DMS 273 (cell line): ENCODE measurements around the gene SLC6A7.
"Not testable (repeated sequence)": the region's sequence is repeated elsewhere in the genome, so short reads cannot be mapped to it uniquely, and the experiment has no call there.

ENCODE experiments used
- DNase-seq: peaks from one replicate; lab custom pipeline; 2025; ENCODE audit not compliant: unreplicated experiment; lab: John Stamatoyannopoulos, UW

SLC6A7 gene

DNA sequence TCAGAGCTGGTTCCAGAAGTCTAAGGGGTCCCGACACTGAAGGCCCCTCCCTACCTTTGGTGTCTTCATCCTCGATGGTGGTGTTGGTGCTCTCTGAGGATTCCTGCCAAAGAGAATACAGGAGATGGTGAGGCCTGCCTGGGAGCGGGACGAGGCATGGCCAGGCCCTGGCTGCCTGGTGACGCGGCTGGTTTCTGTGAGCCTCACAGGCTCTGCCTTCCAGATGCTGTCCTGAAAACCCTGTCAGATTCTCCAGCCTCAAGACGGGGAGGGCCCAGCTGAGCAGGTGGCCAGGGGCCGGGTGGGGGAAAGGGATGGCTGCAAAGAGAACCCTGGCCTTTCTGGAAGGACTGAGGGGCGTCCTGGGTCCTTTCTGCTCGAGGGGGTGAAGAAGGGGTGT, 48.8 kb downstream of the SLC6A7 start:
- DNase-seq, result no peak

DNA sequence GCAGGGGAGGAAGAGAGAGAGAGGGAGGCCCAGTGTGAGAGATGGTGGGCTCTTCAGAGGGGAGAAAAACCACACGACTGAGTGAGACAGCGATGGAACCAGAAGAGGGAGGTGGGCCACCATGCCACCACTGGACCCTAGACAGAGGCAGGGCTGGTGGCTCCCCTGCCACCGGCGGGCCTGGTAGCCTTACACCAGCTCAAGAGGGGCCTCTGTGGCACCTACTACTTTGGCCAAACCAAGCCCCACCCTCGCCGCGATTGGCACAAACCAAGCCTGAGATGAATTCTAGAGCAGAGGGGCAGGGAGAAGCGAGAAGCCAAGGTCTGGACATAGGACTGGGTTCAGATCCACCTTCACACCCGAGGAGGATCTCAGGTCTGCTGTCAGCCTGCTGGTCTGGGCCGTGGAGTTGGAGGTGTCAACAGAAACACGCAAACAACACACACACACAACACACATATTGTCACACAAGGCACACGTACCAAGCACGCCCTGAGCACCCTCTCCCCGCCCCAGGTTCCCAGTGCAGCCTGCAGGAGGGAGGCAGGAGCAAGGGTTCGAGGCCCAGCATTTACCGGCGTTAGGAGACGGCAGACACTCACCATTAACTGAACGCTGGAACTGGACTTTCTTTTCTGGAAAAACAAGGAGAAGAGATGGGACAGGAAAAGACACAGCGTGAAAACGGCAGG, 49.4 kb downstream of the SLC6A7 start:
- DNase-seq, result no peak

DNA sequence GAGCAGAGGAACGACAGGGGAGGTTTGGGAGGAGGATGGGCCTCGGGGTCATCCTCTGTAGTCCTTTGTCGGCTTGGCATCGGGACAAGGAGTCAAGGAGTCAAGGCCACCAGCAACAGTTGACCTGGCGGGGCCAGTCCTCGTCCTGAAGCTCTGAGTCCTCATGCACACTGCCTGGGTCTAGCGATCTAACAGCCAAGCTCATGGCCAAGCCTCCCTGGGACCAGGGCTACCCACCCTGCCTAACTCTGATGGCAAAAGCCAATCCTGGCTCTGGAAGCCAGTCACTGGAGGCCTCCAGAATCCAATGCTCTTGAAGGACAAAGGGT, 49.9 kb downstream of the SLC6A7 start:
- DNase-seq, result no peak

GRCh38 chr5:150241298-150242160, 51.7 kb downstream of the SLC6A7 start:
- DNase-seq, result no peak

- no peak for DNase-seq
These were observed 52.5 kb downstream of the SLC6A7 start for GRCh38 chr5:150242251-150242894.

- no peak for DNase-seq
These were observed 53.7 kb downstream of the SLC6A7 start for GRCh38 chr5:150243590-150243989.

- DNase-seq, result no peak
These were observed 54.3 kb downstream of the SLC6A7 start for GRCh38 chr5:150244209-150244608.

GRCh38 chr5:150245111-150245789, 55.4 kb downstream of the SLC6A7 start:
- no peak for DNase-seq

DNA sequence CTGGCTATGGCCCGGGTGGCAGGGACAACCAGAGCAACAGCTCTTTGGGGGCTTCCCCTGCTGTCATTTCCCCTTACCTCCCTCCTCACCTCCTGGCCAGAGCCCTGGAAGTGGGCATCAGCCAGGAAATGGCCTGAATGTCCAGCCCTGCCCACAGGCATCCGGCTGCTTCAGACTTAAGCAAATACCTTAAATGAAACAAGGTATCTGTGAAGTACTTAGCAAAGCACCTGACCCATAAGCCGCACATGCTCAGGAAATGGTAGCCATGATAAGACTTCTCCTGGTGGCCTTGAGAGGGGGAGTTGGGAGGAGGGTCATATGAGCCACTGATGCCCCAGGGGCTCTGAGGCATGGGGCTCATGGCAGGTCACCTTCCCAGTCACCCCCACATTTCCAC, 55.9 kb downstream of the SLC6A7 start:
- no peak for DNase-seq

DNA sequence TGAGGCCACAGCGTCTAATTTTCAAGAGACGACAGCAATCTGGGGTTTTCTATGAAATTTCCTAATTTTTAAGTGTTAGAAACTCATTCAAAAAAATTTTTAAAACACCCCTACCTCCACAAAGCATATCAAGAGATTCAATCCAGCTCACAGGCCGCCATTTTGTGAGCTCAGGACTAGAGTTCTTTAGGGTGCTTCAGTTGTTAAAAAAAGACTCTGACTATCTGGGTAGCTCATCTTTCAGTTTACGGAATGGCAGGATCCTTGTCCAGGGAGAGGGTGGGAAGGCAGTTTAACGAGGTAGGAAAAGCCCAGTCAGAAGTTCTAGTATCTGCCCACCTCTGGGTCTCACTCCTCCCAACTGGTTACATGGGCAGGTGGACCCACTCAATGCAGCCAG, 56.6 kb downstream of the SLC6A7 start:
- no peak for DNase-seq

DNA sequence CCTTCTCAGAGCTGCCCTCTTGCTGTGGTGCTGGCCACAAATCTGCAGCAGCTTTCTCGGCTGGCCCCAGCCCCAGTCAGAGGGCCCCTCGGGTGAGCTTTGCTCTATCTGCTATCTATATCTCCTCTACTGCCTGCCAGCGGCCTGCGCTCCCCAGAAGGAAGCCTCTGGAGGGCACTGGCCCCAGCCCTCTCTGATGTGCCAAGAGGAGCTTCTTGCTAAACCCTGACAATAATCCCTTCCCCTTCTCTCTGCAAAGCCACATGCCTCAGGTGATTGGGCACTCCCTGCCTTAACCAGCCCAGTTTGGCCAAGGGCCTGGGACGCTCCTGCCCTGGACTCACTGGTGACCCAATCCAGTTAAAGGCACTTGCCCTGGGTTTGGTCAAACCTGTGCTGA, 57.0 kb downstream of the SLC6A7 start:
- DNase-seq, result no peak

DNA sequence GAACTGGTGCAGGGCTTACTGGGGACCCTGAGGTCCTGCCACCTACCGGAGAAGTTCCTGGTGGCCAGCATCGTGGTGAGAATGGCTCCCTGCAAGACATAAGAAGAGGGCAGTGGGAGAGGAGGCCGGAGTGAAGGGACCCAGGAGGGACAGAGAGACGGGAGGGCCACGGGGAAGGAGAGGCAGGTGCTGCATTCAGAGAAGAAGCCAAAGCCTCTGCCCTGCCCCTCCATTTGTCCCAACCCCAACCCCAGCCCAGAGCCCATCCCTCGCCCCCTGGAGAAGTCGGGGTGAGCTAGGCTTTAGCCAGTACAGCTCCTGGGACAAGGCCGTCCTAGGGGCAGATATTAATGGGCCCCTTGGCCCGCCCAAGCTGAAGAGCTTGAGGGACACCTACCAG, 57.9 kb downstream of the SLC6A7 start:
- no peak for DNase-seq

GRCh38 chr5:150248493-150248892, 58.6 kb downstream of the SLC6A7 start:
- not testable (repeated sequence) for DNase-seq

DNA sequence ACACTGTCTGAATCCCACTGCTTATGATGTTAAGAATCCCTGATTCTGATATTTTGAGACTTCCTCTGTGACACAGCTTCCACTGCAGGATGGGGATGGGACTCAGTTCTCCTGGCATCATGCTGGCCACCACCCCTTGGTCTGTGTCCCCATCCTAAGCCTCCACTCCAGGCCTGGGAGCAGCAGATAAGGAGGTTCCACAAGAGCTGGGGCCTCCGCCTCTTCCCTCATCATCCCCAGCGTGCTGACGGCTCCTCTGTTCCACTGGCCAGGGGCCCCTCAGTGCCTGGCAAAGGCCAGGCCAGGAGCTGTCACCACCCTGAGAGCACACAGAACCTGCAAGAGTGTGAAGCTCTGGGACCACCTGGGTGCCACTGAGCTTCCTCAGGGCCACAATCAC, 59.1 kb downstream of the SLC6A7 start:
- no peak for DNase-seq

DNA sequence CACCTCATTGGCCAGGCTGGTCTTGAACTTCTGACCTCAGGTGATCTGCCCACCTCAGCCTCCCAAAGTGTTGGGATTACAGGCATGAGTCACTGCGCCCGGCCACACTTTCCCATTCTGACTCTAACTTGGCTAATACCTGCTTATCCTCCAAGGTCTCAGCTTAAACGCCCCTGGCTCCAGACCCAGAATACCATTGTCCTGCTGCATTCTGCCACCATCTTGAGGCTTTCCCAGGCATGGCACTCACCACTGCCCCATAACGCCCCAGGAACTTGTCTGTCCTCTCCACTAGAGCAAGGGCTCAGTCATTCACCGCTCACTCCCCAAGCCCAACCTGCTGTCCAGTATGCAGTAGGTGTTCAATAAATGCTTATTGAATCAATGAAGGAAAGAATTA, 59.9 kb downstream of the SLC6A7 start:
- DNase-seq, result peak; percentile 14

GRCh38 chr5:150251504-150251903, 61.6 kb downstream of the SLC6A7 start:
- DNase-seq, result no peak

- DNase-seq, result no peak
These were observed 62.6 kb downstream of the SLC6A7 start for GRCh38 chr5:150252489-150252888.

GRCh38 chr5:150253416-150254208, 63.8 kb downstream of the SLC6A7 start:
- no peak for DNase-seq

- DNase-seq, result no peak
These were observed 64.5 kb downstream of the SLC6A7 start for GRCh38 chr5:150254363-150254762.

- DNase-seq, result no peak
These were observed 64.9 kb downstream of the SLC6A7 start for GRCh38 chr5:150254774-150255173.
